Stimulated activated CD8-positive, alpha-beta memory T cell treated with anti-CD3 and anti-CD28 coated beads, Interleukin-15, amount 100 ng/mL, for 24 hours (primary cell): ENCODE measurements around the gene PDXK.

ENCODE experiments used
- DNase-seq: peaks from one replicate; pipeline ENCODE4 v3.0.0-alpha.2; 2020; ENCODE audit warnings: low read depth

PDXK gene

DNA sequence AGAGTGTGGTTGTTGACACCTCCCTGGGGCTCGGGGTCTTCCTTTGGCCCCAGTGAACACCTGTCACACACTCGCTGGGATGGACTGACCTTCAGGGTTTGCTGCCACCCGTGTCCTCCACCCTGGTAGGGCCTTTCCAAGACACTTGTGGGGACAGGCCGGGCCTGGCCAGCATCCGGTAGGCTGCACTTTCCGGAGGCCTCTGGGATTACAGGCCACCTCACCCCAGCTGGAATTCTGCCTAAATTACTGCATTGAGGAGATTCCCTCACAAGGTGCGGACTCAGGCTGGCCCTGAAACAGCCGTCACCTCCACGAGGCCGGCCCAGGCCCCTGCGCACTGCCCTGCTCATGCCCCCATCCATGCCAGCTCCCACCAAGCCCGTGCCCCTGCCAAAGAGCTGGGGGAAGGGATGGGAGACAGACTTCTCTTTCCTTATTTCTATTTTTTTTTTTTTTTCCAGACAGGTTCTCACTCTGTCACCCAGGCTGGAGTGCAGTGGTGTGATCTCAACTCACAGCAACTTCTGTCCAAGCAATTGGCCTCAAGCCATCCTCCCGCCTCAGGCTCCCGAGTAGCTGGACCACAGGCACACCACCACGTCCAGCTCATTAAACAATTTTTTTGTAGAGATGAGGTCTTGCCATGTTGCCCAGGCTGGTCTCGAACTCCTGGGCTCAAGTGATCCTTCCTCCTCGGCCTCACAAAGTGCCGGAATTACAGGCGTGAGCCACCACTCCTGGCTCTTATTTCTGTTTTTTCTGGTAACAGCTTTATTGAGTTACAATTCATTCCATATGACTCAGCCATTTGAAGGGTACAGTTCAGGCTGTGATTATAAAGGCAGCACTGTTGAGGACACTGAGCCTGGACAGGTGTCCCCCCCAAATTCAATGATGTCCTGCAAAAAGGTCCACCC, 45.9 kb downstream of the PDXK start:
- no peak for DNase-seq

DNA sequence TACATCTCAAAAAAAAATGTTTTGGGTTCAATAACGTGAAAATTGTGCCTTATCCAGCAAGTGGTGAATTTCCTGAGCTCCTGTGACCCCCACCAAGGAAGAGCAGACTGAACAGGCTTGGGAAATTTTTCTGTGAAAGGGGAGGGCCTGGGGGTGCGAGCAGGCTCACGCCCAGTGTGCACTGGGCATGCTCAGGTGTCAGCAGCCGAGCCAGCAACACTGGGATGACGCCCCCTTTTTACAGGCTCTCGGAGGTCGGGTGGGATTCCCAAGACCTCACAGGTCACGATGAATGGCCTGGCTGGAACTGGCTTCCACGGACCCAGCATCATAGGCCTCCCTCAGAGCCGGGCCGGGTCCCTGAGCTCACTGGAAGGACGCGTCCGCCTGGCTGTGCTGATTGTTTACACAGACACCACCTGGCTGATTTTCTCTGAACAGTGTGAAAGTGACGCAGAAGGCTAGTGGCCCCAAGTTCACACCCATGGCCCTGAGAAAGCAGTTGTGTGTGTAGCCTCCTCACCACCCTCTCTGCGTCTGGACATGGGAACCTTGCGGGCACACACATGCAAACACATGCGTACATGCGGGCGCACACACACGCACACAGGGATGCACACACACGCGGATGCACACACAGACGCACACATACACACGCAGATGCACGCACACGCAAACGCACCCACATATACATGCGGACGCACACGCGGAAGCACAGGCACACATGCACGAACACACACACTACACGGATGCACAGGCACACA, 48.0 kb downstream of the PDXK start:
- DNase-seq = no peak

DNA sequence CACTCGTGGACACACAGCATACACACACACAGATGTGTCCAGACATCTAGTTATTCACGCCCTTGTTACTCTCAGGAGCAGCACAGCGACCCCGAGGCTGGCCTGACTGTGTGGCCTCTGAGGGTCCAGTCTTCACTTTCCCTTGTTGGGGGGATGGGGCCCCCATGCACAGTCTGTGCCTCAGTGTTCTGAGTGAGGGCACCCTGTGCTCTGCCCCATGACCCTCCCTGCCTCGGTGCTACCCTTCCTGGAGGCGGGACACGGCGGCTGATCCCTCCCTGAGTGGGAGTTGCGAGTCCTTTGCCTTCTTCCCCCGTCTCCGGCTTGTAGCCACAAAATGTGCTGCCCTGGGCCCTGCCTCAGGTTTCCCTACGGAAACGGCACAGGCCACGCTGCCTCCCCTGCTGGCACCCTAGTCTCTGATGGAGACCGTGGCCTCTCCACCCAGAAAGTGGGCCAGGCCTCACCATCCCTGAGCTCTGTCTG, 48.6 kb downstream of the PDXK start:
- no peak for DNase-seq

DNA sequence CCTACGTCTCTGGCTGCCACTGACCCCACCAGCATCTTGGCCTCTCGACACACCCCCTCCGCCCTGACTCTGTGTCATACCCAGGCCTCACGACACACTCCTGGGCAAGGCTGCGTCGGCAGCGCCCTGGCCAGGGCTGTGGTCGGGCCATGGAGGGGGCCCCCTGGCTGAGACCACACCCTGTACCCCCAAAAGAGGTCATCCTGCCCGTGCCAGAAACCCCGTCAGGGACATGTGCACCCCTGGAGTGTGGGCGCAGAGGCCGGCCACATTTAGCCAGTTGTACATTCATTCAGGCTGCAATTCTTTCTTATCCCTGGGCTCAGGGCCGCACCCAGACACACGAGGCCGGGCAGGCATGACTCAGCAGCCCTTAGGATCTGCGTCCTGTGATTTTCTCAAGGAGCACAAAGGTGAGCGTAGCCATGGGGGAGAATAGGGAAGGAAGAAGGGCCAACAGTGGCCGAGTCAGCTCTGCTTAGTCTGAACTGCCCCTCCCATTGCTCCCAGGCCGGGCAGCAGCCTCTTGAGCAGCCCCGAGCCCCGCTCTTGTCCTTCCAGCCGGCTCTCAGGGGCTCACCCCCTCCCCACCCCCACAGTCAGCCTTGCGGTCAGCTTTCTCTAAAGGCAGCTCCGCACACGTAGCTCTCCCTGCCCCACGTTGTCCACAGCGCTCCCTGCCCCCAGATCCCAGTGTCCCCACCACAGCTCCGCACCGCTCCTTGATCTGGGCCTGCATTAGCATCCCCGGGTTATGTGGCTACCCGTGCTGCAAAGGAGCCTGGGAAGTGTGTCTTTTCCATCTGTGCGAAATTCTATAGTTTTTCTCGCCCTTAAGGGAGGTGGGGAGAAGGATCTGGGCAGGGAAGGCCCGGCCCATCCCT, 49.3 kb downstream of the PDXK start:
- no peak for DNase-seq

DNA sequence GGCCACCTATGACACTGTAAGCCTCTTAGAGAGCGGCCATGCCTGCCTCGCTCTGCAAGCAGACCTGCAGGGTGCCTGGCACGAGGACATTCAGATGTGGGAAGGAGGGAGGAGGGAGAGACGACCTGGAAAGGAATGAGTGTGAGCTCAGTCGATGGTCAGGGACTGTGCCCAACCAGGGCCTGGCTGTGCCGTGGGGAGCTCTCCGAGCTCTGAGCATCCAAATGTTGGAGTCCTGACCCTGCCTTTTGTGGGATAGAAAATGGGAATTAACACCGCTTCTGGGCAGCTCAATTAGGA, 49.9 kb downstream of the PDXK start:
- no peak for DNase-seq

DNA sequence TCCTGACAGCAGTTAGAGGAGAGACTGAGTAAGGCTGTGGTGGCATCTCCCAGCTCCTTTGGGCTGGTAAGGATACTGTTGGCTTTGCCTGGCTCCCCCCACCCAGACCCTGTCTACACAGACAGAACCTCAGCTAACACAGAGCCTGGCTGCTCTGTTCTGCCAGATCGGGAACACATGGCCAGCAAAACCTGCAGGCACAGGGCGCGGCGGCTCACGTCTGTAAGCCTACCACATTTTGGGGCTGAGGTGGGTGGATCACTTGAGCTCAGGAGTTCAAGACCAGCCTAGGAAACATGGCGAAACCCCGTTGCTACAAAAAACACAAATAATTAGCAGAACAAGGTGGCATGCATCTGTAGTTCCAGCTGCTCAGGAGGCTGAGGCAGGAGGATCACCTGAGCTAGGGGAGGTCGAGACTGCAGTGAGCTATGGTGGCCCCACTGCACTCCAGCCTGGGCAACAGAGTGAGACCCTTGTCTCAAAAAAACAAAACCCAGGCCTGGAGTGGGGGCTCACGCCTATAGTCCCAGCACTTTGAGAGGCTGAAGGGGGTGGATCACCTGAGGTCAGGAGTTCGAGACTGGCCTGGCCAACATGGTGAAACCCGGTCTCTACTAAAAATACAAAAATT, 50.5 kb downstream of the PDXK start:
- no peak for DNase-seq

DNA sequence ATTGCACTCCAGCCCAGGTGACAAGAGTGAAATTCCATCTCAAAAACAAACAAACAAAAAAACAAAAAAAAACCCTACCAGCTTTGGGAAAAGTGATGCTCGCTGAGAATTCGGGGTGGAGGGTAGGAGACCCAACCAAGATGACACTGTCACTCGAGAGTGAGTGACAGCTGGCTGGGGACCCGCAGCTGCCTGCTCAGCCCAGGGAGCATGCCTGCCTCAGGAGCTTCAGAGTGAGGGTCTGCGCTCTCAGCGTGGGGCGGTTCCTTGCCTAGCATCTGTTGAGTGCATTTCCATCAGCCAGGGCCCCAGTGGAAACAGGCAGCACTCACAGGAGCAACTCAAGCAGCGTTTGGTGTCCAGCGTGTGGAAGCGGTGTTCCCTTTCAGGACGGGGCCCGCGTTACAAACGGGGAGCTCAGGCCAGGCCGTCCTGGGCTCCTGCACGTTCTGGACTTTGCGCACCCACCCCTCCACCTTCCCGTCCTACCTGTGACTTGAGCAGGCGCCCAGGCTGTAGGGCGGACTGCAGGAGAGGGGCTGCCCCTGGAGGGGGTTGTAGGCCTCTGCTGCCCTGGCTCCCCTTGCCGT, 51.2 kb downstream of the PDXK start:
- DNase-seq = no peak

DNA sequence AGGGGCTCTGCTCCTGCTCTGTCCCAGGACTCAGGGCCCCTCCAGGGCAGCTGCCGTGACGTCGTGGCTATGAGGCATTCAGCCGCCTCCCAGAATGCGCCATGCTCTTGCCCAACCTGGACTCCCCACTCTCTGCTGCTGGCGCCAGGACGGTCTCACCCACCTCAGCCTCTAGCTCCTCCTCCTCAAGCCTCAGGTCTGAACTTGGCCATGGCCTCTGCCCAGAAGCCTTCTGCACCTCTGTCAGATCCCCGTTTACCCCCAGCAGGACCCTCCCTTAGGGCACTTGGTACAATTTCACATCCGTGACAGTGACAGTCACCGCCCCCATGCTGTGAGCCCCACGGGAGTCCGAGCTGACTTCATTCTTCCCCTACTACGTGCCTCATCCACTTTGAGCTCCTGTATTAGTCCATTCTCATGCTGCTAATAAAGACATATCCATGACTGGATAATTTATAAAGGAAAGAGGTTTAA, 52.3 kb downstream of the PDXK start:
- no peak for DNase-seq

DNA sequence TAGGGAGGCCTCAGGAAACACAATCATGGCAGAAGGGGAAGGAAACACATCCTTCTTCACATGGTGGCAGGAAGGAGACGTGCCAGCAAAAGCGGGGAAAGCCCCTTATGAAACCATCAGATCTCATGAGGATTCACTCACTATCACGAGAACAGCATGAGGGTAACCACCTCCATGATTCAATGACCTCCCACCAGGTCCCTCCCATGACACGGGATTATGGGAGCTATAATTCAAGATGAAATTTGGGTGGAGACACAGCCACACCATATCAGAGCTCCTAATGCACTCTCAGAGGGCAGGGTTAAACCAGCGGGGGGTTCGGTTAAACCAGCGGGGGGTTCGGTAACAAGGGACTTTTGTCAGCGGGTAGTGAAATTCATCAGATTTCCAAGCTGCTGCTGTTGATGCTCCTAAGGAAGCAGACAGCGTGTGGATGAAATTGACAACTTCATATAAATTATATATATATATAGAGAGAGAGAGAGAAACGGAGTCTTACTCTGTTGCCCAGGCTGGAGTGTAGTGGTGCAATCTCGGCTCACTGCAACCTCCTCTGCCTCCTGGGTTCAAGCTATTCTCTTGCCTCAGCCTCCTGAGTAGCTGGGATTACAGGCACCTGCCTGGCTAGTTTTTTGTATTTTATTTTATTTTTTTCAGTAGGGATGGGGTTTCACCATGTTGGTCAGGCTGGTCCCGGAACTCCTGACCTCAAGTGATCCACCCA, 52.9 kb downstream of the PDXK start:
- DNase-seq = no peak

DNA sequence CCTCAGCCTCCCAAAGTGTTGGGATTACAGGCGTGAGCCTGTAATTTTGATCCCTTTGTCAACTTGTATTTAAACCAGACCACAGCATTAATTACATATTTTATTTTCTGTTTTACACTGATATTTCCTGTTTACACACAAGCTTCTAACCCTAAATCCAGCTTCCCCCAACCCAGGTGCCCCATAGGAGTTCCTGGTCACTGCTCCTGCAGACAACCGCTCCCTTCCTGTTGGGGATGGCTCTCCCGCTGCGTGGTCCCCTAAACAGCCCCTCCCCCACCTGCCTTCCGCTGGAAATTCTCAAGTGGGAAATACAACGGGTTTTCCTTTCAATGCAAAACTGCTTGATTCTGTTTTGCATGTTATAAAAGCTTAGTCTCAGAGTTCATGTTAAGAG, 53.5 kb downstream of the PDXK start:
- DNase-seq = no peak

DNA sequence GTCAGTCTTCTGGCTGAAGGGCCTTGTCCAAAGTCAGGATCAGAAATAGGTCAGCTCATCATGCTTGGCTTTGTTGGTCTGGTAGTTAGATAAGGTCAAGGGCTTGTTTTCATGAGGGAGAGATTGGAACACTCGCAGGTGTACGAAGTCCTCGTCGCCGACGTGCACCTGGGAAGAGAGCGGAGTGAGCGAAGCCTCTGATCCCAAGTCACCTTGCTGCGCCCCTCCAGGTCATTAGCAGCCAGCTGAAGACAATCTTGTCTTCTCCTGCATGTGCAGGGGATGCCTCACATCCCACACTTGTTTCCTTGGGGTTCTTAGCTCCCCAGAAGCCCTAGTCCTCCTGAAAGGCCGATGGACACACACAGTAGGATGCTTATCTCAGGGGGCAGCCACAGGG, 55.2 kb downstream of the PDXK start:
- DNase-seq = no peak

DNA sequence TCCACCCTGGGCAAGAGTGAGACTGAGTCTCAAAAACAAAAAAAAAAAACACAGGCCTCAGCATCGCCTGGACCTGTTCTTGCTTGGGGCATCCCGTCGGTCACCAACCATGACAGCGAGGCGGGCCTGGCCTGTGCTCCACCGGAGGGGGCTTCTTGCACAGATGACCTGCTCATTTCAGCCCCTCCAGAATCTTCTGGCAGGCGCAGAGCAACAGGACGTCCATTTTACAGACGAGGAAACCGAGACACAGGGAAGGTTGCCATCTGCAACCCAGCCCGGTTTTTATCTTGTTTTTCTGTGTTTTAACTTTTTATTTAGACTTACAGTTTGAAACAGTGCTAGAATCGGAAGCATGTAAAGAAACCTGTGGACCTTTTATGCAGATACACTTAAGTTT, 56.3 kb downstream of the PDXK start:
- DNase-seq = no peak

DNA sequence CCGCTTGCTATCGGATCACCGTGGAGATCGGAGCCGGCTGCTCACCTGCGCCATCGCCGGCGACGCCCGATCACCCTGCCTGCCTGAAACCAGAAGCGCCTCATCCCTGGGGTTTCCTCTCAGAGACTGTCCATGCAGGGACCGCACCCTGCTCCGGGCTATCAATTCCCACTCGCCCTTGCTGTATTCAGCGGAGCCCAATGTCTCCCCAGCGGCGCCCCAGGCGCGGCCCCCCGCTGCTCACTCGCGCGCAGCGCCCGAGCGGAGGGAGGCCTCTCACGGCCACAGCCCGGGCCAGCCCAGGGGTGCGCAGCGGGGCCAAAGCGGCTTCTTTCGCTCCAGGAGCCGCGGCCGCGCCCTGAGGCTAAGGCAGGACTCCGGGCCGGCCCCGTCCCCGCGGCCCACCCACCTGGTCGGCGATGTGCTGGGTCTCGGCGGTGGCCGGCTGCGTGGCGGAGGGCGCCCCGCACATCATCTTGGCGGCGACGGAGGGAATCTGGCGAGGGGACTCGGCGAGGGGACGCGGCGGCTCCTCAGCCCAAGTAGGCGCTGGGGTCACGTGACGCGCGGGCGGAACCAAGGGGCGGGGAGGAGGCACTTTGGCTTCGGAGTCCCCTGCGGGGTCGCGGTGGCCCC, 57.0 kb downstream of the PDXK start, which contains the start of gene CSTB:
CSTB (minus strand) TSS at position 514 of the 636 bp plus-strand sequence; CDS start at position 475, 39 bp downstream.
- peak; percentile 61 for DNase-seq

DNA sequence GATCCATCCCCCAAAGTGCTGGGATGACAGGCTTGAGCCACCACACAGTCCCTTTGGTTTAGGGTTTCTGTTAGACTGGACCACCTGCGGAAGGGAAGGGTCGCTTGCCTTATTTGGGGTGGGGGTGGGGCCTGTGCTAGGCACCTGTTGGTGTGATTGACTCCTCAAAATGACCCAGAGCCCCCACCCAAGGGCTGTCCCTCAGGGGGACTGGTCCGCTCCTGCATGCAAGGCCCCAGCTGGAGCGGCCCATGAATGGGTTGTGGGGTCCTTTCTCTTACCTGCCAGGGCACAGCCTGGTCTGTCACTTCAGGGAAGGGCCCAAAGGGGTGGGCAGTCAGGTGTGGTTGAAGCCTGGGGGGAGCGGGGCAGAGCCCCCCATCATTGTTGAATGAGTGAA, 59.0 kb downstream of the PDXK start:
- DNase-seq = no peak

DNA sequence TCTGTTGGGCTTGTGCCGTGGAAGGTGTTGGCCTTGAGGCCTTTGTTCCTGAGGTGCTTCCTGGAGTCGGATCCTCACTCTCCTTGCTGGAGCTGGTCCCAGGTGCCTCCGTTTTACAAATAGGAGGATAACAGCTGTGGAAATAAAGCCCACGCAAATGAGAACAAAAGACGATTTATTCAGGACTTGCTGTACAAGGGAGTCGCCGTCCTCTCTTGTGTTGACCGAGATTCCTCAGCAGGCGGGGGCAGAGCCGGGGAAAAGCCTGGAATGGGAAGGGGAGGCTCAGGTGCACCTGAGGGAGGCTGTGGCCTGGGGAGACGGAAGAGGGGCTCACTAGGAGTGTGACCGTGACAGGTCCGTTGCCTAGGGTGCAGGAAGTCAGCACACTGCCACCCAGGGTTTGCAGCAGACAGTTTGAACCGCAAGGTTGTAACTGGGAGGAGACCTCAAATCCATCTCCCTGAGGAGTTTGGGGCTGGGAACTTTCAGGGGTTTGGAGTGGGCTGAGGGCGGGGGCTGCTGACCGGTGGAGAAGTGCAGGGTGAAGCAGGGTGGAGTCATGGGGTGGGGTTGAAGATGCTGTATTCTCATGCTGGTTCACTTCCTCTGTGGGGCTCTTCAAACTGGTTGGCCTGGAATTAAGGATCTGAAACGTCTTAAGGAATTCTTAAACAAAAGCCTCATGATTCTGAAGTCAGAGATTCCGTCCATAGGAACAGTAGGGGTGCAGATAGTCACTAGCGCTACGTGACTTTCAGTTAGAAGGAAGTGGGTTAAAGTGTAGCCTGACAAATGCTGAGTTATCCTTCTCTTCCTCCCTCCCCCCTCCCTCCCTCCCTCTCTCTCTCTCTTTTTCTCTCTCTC, 59.8 kb downstream of the PDXK start:
- no peak for DNase-seq

DNA sequence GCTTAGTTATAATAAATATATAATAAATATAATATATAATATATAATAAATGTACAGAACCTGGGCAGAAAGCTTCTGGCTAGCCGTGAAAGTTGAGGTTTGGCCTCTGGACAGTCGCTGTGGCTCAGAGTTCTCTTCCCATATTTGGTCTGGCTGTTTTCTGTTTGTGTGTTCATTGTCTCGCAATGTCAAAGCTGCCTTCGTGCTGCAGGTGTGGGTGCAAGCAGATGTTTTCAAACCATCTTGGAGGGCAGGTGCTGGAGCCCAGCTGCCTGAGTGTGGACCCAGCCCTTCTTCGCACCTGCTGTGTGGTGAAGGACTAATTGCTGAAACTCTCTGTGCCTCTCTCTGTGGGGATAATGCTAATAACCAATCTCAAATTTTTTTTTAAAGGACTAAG, 60.7 kb downstream of the PDXK start:
- no peak for DNase-seq

DNA sequence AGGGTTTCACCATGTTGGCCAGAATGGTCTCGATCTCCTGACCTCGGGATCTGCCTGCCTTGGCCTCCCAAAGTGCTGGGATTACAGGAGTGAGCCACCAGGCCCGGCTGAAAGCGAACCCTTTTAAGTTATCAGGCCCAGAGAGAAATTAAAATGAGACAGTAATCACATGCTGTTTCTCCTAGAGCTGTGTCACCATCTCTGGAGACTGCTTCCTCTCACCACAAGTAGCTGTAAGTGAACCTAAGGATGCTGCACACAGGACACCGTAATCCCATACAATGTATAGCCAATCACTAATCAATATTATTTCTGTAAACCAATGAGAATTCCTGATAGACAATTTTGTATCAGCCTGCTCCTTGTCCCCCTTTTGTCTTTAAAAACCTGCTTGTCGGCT, 62.9 kb downstream of the PDXK start:
- DNase-seq = no peak

DNA sequence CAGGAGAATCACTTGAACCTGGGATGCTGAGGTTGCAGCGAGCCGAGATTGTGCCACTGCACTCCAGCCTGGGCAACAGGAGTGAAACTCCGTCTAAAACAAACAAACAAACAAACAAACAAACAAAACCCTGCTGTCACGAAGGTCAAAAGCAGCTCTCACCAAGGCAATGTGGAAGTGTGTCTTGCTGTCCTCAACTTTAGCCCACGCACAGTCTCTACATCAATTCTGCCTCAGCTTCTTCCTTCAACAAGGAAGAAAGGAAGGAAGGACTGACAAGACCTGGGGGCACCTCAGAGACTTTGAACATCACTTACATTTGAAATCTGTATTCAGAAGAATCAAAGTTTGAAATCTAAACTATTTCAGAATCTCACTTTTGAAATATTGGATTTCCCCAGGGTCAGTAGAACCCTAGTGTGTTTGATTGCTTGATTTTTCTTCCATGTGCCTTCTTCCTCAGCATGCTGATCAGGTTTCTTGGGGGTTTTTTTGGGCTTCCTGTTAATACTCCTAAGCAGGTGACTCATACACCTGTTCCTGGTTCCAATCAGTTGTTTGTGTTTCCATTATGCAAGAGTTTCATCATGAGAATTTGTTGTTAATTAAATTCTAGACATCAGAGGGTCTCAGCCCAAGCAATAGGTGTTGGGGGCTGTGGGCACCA, 63.6 kb downstream of the PDXK start:
- DNase-seq = no peak
